Measurements from ENCODE around the gene MCM3. TPM values are rescaled to one million over a fixed set of nuclear protein-coding genes. Genes with fewer than 3 reads are reported as not detected.

MCM3 gene
- total and polyA plus RNA-seq, 3 donors from 2014 or later: 41.1 to 55.9 (median 53.4) TPM

DNA sequence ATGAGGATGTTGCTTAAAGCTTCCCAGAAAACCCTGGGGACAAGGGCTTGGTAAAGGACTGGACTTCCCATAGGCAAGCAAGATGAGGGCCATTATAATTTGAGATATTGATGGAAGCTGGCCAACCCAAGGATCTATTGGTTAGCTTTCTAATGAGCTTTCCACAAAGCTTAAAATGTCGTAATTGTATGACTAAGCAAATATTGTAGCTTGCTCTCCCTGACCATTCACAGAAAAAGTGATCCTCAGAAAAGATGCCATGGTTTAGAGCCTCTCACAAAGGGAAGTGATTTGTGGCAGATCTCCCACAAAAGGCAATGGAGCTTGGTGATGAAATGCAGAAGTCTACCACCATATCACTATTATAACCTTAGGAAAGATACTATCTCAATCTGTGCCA is 53.9 kb downstream of the MCM3 start:
- H3K27me3 ChIP-seq: no peaks in the 10 kb centered on the region
- no peaks in the 10 kb centered on the region for H3K36me3 ChIP-seq (ENCODE audit: low read depth, missing control alignments)
- no peak overlapping the region for H3K27ac ChIP-seq
- no peaks in the 10 kb centered on the region for H3K4me1 ChIP-seq
- H3K9me3 ChIP-seq: no peaks in the 10 kb centered on the region
- intact Hi-C loops (cut with DNase I; ENCODE audit: low total_unique reads): no loop called here
- TF ChIP-seq POLR2A (IDR thresholded peaks at IDR 0.05): no peak
- TF ChIP-seq, protein P1, sequence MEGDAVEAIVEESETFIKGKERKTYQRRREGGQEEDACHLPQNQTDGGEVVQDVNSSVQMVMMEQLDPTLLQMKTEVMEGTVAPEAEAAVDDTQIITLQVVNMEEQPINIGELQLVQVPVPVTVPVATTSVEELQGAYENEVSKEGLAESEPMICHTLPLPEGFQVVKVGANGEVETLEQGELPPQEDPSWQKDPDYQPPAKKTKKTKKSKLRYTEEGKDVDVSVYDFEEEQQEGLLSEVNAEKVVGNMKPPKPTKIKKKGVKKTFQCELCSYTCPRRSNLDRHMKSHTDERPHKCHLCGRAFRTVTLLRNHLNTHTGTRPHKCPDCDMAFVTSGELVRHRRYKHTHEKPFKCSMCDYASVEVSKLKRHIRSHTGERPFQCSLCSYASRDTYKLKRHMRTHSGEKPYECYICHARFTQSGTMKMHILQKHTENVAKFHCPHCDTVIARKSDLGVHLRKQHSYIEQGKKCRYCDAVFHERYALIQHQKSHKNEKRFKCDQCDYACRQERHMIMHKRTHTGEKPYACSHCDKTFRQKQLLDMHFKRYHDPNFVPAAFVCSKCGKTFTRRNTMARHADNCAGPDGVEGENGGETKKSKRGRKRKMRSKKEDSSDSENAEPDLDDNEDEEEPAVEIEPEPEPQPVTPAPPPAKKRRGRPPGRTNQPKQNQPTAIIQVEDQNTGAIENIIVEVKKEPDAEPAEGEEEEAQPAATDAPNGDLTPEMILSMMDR (IDR thresholded peaks at IDR 0.05): no peak
- no peak for DNase-seq
- H3K4me3 ChIP-seq: no peak overlapping the region
- 88 to 93% methylated on average over 1 of the region's 1 CpG for WGBS, 2 donors

- Histone ChIP-seq H3K4me3 (no peak overlapping the region), H3K4me1 (no peaks in the 10 kb centered on the region), H3K36me3 (ENCODE audit: low read depth, missing control alignments) (no peaks in the 10 kb centered on the region), H3K27ac (no peak overlapping the region), H3K9me3 (no peaks in the 10 kb centered on the region), H3K27me3 (no peaks in the 10 kb centered on the region)
- TF ChIP-seq POLR2A (IDR thresholded peaks at IDR 0.05): no peak
- TF ChIP-seq, protein P1 (IDR thresholded peaks at IDR 0.05): no peak
- 38 to 56% methylated on average over 1 of the region's 1 CpG for WGBS, 2 donors
- no peak for DNase-seq
- intact Hi-C loops (cut with DNase I; ENCODE audit: low total_unique reads): no loop called here
Observed at GRCh38 chr6:52227495-52227894, 57.0 kb downstream of the MCM3 start.

DNA sequence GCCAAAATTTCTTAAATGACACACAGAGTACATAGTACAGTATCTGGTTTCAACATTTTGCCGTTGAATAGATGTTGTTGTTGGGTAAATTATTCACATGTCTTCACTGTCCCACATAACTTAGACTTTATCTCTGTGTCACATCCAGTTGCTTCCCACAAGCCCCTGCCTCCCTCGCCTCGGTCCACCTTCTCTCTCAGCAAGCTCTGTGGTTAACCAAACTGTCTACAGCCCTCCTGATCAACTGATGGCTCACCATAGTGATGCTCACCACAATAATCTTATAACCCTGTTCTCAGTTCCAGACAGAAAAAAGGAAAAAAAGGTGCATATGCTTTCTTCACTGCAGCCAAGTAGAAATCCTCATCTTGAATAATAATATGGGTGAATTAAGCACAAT is 63.2 kb downstream of the MCM3 start:
- Histone ChIP-seq H3K27ac (no peak overlapping the region), H3K27me3 (no peaks in the 10 kb centered on the region), H3K36me3 (ENCODE audit: low read depth, missing control alignments) (no peaks in the 10 kb centered on the region), H3K4me1 (no peaks in the 10 kb centered on the region), H3K4me3 (no peak overlapping the region), H3K9me3 (no peaks in the 10 kb centered on the region)
- TF ChIP-seq POLR2A (IDR thresholded peaks at IDR 0.05): no peak
- TF ChIP-seq, protein P1 (IDR thresholded peaks at IDR 0.05): no peak
- DNase-seq: no peak
- intact Hi-C loops (cut with DNase I; ENCODE audit: low total_unique reads): no loop called here
- WGBS, 2 donors: 62 to 74% methylated on average over 3 of the region's 3 CpGs

- Histone ChIP-seq H3K9me3 (no peaks in the 10 kb centered on the region), H3K27ac (no peak overlapping the region), H3K4me1 (no peaks in the 10 kb centered on the region), H3K27me3 (no peaks in the 10 kb centered on the region), H3K36me3 (ENCODE audit: low read depth, missing control alignments) (no peaks in the 10 kb centered on the region), H3K4me3 (no peak overlapping the region)
- TF ChIP-seq POLR2A (IDR thresholded peaks at IDR 0.05): no peak
- TF ChIP-seq, protein P1 (IDR thresholded peaks at IDR 0.05): no peak
- intact Hi-C loops (cut with DNase I; ENCODE audit: low total_unique reads): no loop called here
- no peak for DNase-seq
- 84 to 96% methylated on average over 2 of the region's 2 CpGs for WGBS, 2 donors
Observed at GRCh38 chr6:52217761-52218160, 66.8 kb downstream of the MCM3 start.

GRCh38 chr6:52216932-52217575 is 67.5 kb downstream of the MCM3 start:
- Histone ChIP-seq H3K4me3 (no peak overlapping the region), H3K4me1 (no peaks in the 10 kb centered on the region), H3K27ac (no peak overlapping the region), H3K36me3 (ENCODE audit: low read depth, missing control alignments) (no peaks in the 10 kb centered on the region), H3K9me3 (no peaks in the 10 kb centered on the region), H3K27me3 (no peaks in the 10 kb centered on the region)
- intact Hi-C loops (cut with DNase I; ENCODE audit: low total_unique reads): no loop called here
- no peak for DNase-seq
- no peak for TF ChIP-seq POLR2A (IDR thresholded peaks at IDR 0.05)
- TF ChIP-seq, protein P1 (IDR thresholded peaks at IDR 0.05): no peak
- 90 to 92% methylated on average over 5 of the region's 5 CpGs for WGBS, 2 donors

Measured in testis (tissue), 3 donors.